GM19023 (cell line): Measurements from ENCODE around the gene CDC14C.

Experiments
- ATAC-seq: cut with Tn5 transposase; IDR thresholded peaks from one replicate; pipeline ENCODE4 v1.9.1; 2021; ENCODE audit warnings: mild to moderate bottlenecking, moderate library complexity; ENCODE audit not compliant: unreplicated experiment

CDC14C gene

DNA sequence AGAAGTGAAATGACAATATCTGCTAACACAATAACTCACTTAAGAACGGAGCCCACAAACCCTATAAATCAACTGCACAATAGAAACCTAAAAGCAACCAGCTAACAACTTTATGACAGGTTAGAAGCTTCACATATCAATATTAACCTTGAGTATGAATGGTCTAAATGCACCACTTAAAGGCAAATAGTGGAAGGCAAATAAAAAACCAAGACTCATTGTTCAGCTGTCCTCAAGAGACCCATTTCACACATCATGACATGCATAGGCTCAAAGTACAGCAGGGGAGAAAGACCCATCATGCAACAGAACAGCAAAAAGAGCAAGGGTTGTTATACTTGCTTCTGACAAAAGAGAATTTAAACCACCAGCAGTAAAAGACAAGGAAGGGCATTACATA, 46.8 kb downstream of the CDC14C start:
- ATAC-seq: no peak

DNA sequence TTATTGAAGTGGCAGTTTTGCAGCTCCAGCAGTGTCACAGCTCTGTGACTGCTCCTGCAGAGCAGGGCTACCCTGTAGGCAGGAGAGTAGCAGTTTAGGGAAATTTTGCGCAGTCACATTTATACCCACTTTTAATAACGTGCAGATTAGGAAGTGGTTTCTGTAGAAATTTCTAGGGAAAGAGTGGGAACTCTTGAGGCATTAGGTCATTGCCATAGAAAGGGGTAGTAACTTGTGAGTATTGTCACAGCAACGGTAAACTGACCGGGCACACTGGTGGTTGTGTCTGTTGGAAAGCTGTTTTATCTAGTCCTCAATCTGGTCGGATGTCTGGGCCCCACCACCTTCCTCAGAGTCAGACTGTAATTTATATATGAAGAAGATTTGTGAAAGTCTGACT, 51.9 kb downstream of the CDC14C start:
- ATAC-seq: no peak

DNA sequence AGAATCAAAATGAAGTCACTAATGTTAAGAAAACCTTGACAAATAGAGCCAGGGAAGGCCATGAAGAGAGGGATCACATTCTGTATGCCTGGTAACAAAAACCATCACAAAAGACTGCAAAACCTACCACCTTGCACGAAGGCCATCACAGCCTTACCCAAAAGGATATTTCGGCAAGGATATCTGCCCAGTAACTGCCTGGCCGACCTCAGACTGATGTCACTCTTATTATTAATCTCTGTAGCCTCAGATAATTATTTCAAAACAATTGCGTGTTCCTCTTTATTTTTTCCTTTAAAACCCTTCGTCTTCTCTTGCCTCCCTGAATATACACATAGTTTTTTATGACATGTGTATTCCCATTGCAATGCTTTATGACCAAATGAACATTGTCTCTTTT, 52.5 kb downstream of the CDC14C start:
- ATAC-seq: no peak
